Activated CD8-positive, alpha-beta T cell treated with anti-CD3 and anti-CD28 coated beads, Interleukin-2, amount 10 ng/mL, durations not matched to agents 7 days and 5 days (primary cell): Measurements from ENCODE around the gene KIF26A. TPM values are rescaled to one million over a fixed set of nuclear protein-coding genes. Genes with fewer than 3 reads are reported as not detected.

ENCODE experiments used
- ATAC-seq: fragments of 150-1000 bp; cut with Tn5 transposase; one replicate; pipeline ENCODE4 v1.10.0; 2021; ENCODE audit warnings: moderate library complexity
- CTCF ChIA-PET: fragments of 350-600 bp; sonication (Branson Sonifier 250); formaldehyde crosslinking; loops from one replicate; lab custom pipeline; 2021; ENCODE audit warnings: antibody characterized with exemption; lab: Charles Lee
- POLR2A ChIA-PET: fragments of 350-600 bp; sonication (Branson Sonifier 250); formaldehyde crosslinking; loops from one replicate; lab custom pipeline; 2021; ENCODE audit warnings: antibody characterized with exemption; lab: Charles Lee
- DNase-seq: peaks from one replicate; pipeline ENCODE4 v3.0.0-alpha.2; 2020
- H3K27ac Mint-ChIP-seq: one replicate; pipeline ENCODE4 v1.8.0; 2021; ENCODE audit warnings: mild to moderate bottlenecking, mixed read lengths
- H3K27me3 Mint-ChIP-seq: one replicate; pipeline ENCODE4 v1.8.0; 2021; ENCODE audit warnings: low read depth, mixed read lengths
- H3K36me3 Mint-ChIP-seq: one replicate; pipeline ENCODE4 v1.8.0; 2021; ENCODE audit warnings: low read depth, mixed read lengths
- H3K4me1 Mint-ChIP-seq: one replicate; pipeline ENCODE4 v1.8.0; 2021; ENCODE audit warnings: low read depth, mixed read lengths
- H3K4me3 Mint-ChIP-seq: one replicate; pipeline ENCODE4 v1.8.0; 2021; ENCODE audit warnings: mild to moderate bottlenecking, mixed read lengths
- H3K9me3 Mint-ChIP-seq: one replicate; pipeline ENCODE4 v1.8.0; 2022; ENCODE audit warnings: mixed read lengths; ENCODE audit not compliant: insufficient read depth
- total RNA-seq, 2 experiments: library from RNA; stranded (reverse); gene quantifications; one replicate each; pipeline ENCODE4 v1.2.3, GENCODE V29; 2021

Gene KIF26A
- total RNA-seq, 2 experiments from 2014 or later = 0.26 TPM

GRCh38 chr14:104209985-104210816 is 71.8 kb downstream of the KIF26A start:
- CTCF ChIA-PET = no interaction called here
- Mint-ChIP-seq H3K4me1 (no peaks in the 10 kb centered on the region), H3K27me3 (no peaks in the 10 kb centered on the region), H3K36me3 (no peaks in the 10 kb centered on the region), H3K9me3 (no peaks in the 10 kb centered on the region), H3K4me3 (no peak overlapping the region), H3K27ac (no peak overlapping the region)
- ATAC-seq (no peak), DNase-seq (no peak)
- POLR2A ChIA-PET = no interaction called here

GRCh38 chr14:104210817-104211195 is 72.4 kb downstream of the KIF26A start:
- Mint-ChIP-seq H3K27ac (no peak overlapping the region), H3K9me3 (no peaks in the 10 kb centered on the region), H3K27me3 (no peaks in the 10 kb centered on the region), H3K4me3 (no peak overlapping the region), H3K36me3 (no peaks in the 10 kb centered on the region), H3K4me1 (no peaks in the 10 kb centered on the region)
- ATAC-seq = no peak
- DNase-seq = no peak
- ChIA-PET CTCF (no interaction called here), POLR2A (no interaction called here)

- H3K9me3 Mint-ChIP-seq = no peaks in the 10 kb centered on the region
- no peak overlapping the region for H3K4me3 Mint-ChIP-seq
- ATAC-seq (no peak), DNase-seq (no peak)
- no peaks in the 10 kb centered on the region for H3K27me3 Mint-ChIP-seq
- H3K27ac Mint-ChIP-seq = no peak overlapping the region
- no peaks in the 10 kb centered on the region for H3K36me3 Mint-ChIP-seq
- H3K4me1 Mint-ChIP-seq = no peaks in the 10 kb centered on the region
- POLR2A ChIA-PET = no interaction called here
- CTCF ChIA-PET = no interaction called here
Observed at GRCh38 chr14:104211215-104211614, 72.8 kb downstream of the KIF26A start.

GRCh38 chr14:104211741-104212140 is 73.4 kb downstream of the KIF26A start:
- H3K4me3 Mint-ChIP-seq = no peak overlapping the region
- POLR2A ChIA-PET = no interaction called here
- CTCF ChIA-PET = no interaction called here

GRCh38 chr14:104212206-104213095 is 74.1 kb downstream of the KIF26A start:
- POLR2A ChIA-PET = no interaction called here
- H3K27ac Mint-ChIP-seq = no peak overlapping the region
- CTCF ChIA-PET = no interaction called here
- no peaks in the 10 kb centered on the region for H3K4me1 Mint-ChIP-seq
- DNase-seq (no peak), ATAC-seq (no peak)
- no peaks in the 10 kb centered on the region for H3K9me3 Mint-ChIP-seq
- no peaks in the 10 kb centered on the region for H3K27me3 Mint-ChIP-seq
- H3K36me3 Mint-ChIP-seq = no peaks in the 10 kb centered on the region
- no peak overlapping the region for H3K4me3 Mint-ChIP-seq

More at GRCh38 chr14:104211741-104212140, 73.4 kb downstream of the KIF26A start:
- DNase-seq (no peak), ATAC-seq (no peak)
- no peak overlapping the region for H3K27ac Mint-ChIP-seq
- H3K9me3 Mint-ChIP-seq = no peaks in the 10 kb centered on the region
- H3K27me3 Mint-ChIP-seq = no peaks in the 10 kb centered on the region
- H3K36me3 Mint-ChIP-seq = no peaks in the 10 kb centered on the region
- H3K4me1 Mint-ChIP-seq = no peaks in the 10 kb centered on the region

GRCh38 chr14:104213301-104214034 is 75.1 kb downstream of the KIF26A start:
- no peaks in the 10 kb centered on the region for H3K36me3 Mint-ChIP-seq
- POLR2A ChIA-PET = no interaction called here

DNA sequence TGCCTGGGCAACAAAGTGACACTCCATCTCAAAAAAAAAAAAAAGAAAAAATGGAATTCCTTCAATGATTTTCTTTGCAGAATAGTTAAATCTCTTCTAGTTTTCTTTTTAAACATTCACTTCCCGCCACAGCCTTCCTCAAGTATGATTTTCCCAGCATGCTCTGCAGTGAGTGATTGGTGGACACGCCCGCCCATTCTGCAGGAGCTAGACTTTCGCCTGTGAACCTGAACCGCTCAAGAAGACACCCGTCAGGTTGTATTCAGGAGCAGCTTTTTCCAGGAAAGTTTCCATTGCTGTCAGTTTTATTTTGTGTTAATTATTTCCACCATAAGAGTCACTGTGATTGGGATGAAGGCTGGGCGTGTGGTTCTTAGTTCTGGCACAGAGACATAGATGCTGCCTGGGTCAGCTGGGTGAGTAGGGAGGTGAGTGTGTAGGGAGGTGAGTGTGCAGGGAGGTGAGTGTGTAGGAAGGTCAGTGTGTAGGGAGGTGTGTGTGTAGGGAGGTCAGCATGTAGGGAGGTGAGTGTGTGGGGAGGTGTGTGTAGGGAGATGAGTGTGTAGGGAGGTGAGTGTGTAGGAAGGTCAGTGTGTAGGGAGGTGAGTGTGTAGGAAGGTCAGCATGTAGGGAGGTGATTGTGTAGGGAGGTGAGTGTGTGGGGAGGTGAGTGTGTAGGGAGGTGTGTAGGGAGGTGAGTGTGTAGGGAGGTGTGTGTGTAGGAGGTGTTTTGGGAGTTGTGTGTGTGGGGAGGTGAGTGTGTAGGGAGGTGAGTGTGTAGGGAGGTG is 76.2 kb downstream of the KIF26A start:
- Mint-ChIP-seq H3K4me1 (no peaks in the 10 kb centered on the region), H3K36me3 (no peaks in the 10 kb centered on the region), H3K9me3 (no peaks in the 10 kb centered on the region), H3K4me3 (no peak overlapping the region), H3K27ac (no peak overlapping the region), H3K27me3 (no peaks in the 10 kb centered on the region)
- ATAC-seq (no peak), DNase-seq (no peak)
- ChIA-PET POLR2A (interaction anchor here (0.9 kb wide), 1 partner anchor 69 kb away, joined by 3 read pairs; no protein-coding TSS in a partner anchor), CTCF (no interaction called here)

More at GRCh38 chr14:104213301-104214034, 75.1 kb downstream of the KIF26A start:
- H3K4me1 Mint-ChIP-seq = no peaks in the 10 kb centered on the region
- H3K27ac Mint-ChIP-seq = no peak overlapping the region
- no peak for DNase-seq
- CTCF ChIA-PET = no interaction called here
- ATAC-seq = no peak
- H3K27me3 Mint-ChIP-seq = no peaks in the 10 kb centered on the region
- H3K9me3 Mint-ChIP-seq = no peaks in the 10 kb centered on the region
- H3K4me3 Mint-ChIP-seq = no peak overlapping the region

- DNase-seq (no peak), ATAC-seq (no peak)
- ChIA-PET POLR2A (no interaction called here), CTCF (no interaction called here)
- Mint-ChIP-seq H3K9me3 (no peaks in the 10 kb centered on the region), H3K27me3 (no peaks in the 10 kb centered on the region), H3K4me1 (no peaks in the 10 kb centered on the region), H3K4me3 (no peak overlapping the region), H3K36me3 (no peaks in the 10 kb centered on the region), H3K27ac (no peak overlapping the region)
Observed at GRCh38 chr14:104215706-104216334, 77.4 kb downstream of the KIF26A start.

- Mint-ChIP-seq H3K27me3 (no peaks in the 10 kb centered on the region), H3K9me3 (no peaks in the 10 kb centered on the region), H3K4me3 (no peak overlapping the region), H3K4me1 (no peaks in the 10 kb centered on the region), H3K27ac (no peak overlapping the region), H3K36me3 (no peaks in the 10 kb centered on the region)
- ATAC-seq = no peak
- ChIA-PET POLR2A (no interaction called here), CTCF (no interaction called here)
- DNase-seq = no peak
Observed at GRCh38 chr14:104216457-104216856, 78.1 kb downstream of the KIF26A start.

- ChIA-PET CTCF (no interaction called here), POLR2A (no interaction called here)
- ATAC-seq = no peak
- no peak overlapping the region for H3K4me3 Mint-ChIP-seq
- H3K9me3 Mint-ChIP-seq = no peaks in the 10 kb centered on the region
- H3K27me3 Mint-ChIP-seq = no peaks in the 10 kb centered on the region
- no peaks in the 10 kb centered on the region for H3K36me3 Mint-ChIP-seq
- no peak for DNase-seq
- H3K4me1 Mint-ChIP-seq = no peaks in the 10 kb centered on the region
- no peak overlapping the region for H3K27ac Mint-ChIP-seq
Observed at GRCh38 chr14:104217486-104218360, 79.3 kb downstream of the KIF26A start.
